Cardiac muscle cell (in vitro differentiated cells and primary cell): Measurements from ENCODE around the gene TSPAN5. TPM values are rescaled to one million over a fixed set of nuclear protein-coding genes. Genes with fewer than 3 reads are reported as not detected.

Experiments used
- DNase-seq, 2 donors: peaks; one replicate each; pipeline versions ENCODE4 v3.0.0 to v3.0.0-alpha.2; 2010 to 2017; ENCODE audit warnings: low read depth in 1 of 2, low spot score in 1 of 2
- H3K27ac ChIP-seq: fragments of 200-600 bp; sonication (generic); 2 replicates; pipeline ENCODE4 v1.5.1; 2016
- H3K27me3 ChIP-seq: fragments of 200-600 bp; sonication (generic); 2 replicates; pipeline ENCODE4 v1.6.0; 2016; ENCODE audit warnings: control low read depth
- H3K36me3 ChIP-seq: fragments of 200-600 bp; sonication (generic); 2 replicates; pipeline ENCODE4 v1.5.1; 2016; ENCODE audit warnings: control low read depth
- H3K4me1 ChIP-seq: fragments of 200-600 bp; sonication (generic); 2 replicates; pipeline ENCODE4 v1.8.1; 2017; ENCODE audit warnings: low read depth, mild to moderate bottlenecking, mixed run types
- H3K4me3 ChIP-seq: fragments of 200-600 bp; sonication (generic); 2 replicates; pipeline ENCODE4 v1.5.1; 2016; ENCODE audit warnings: mild to moderate bottlenecking
- H3K9me3 ChIP-seq: fragments of 200-600 bp; sonication (generic); 2 replicates; pipeline ENCODE4 v1.5.1; 2017; ENCODE audit warnings: low read depth, mild to moderate bottlenecking, control low read depth
- CTCF ChIP-seq: IDR thresholded peaks from 2 replicates; pipeline ENCODE4 v1.5.1; 2012; ENCODE audit warnings: low read depth, mild to moderate bottlenecking, low read length
- polyA plus RNA-seq: library from polyadenylated mRNA; unstranded; fragments of >200 nt; fragmentation: Nextera tagmentation; extraction: Ambion mirVana; gene quantifications from 2 replicates; pipeline ENCODE4 v1.2.1, GENCODE V29; 2016
- total RNA-seq: library from RNA; depleted of rRNA; stranded (reverse); fragments of >200 nt; gene quantifications from 2 replicates; pipeline ENCODE4 v1.2.3, GENCODE V29; 2016

TSPAN5 gene
- total and polyA plus RNA-seq, 2 experiments from 2014 or later: 26.9 to 39.8 TPM

DNA sequence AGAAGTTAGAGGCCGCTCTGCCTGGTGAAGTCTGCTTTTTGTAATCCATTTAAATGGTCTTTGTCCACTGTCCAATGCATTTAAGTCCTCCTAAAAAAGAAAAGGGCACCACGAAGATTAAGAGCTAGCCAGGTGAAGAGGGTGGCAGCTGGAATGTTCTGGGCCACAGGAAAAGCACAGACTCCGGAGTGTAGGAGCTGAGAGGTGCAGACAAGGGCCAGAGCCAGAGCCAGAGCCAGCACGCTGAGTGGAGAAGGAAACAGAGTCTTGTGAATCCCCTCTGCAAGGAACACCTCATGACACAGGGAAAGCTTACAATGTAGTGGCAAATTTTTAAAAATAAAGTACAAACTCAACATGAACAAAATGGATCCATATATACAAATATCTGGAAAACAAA lies 83.6 kb downstream of the TSPAN5 start:
- H3K4me3 ChIP-seq: no peak overlapping the region
- no peaks in the 10 kb centered on the region for H3K9me3 ChIP-seq
- H3K27me3 ChIP-seq: no peaks in the 10 kb centered on the region
- H3K27ac ChIP-seq: no peak overlapping the region
- TF ChIP-seq CTCF: no peak
- DNase-seq: no peak
- H3K4me1 ChIP-seq: peaks cover 3% of the 10 kb centered on the region
- no peaks in the 10 kb centered on the region for H3K36me3 ChIP-seq

- Histone ChIP-seq H3K9me3 (no peaks in the 10 kb centered on the region), H3K36me3 (no peaks in the 10 kb centered on the region), H3K4me1 (peaks cover 3% of the 10 kb centered on the region), H3K4me3 (no peak overlapping the region), H3K27me3 (no peaks in the 10 kb centered on the region), H3K27ac (no peak overlapping the region)
- no peak for DNase-seq
- no peak for TF ChIP-seq CTCF
These were observed 84.6 kb downstream of the TSPAN5 start for GRCh38 chr4:98573791-98574190.

DNA sequence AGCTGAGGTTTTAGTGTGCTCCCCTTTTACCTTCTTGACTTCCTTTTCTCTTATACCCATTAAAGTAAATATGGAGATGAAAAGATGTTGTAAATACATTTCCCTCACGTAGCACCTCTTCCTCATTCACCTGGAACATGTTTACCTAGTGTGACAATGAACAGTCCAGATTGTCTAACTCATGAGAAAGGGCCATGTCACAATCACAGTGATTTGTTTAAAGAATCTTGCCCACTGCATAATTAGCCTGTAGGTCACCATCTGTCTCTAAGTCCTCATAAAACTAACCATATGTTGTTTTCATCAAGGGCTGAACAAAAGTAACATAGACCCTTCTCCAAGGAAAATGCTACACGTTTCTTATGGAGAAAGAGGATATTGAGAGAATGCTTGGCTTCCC lies 85.7 kb downstream of the TSPAN5 start:
- no peaks in the 10 kb centered on the region for H3K9me3 ChIP-seq
- H3K27ac ChIP-seq: no peak overlapping the region
- no peak for DNase-seq
- no peak for TF ChIP-seq CTCF
- H3K4me1 ChIP-seq: peaks cover 3% of the 10 kb centered on the region
- H3K36me3 ChIP-seq: no peaks in the 10 kb centered on the region
- no peak overlapping the region for H3K4me3 ChIP-seq
- no peaks in the 10 kb centered on the region for H3K27me3 ChIP-seq

DNA sequence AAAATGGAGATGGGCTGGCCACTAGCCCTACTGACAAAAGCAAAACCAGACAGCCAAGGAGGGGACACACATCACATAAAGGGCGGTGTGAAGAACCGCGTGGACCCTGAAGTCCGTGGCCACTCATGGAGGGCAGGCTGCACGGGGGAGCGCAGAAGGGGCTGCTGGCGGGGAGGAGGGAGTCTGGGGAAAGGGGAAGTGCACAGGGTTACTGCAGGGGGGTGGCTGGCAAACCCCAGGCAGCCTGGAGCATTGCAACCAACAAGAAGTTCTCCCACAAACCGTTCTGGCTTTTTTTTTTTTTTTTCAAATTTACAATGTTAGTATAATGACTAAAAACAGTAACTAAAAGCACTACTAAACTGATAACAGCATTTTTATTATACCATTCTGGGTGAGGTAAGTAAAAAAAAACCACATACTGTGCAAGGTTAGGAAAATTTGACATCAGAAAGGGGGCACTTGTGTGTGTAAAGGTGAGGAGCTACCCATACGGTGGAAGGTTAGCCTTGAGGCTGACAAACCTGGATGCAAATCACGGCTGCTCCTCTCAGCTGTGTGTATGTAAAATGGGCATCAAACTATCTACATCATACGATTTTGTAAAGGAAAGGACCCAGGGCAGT lies 87.1 kb downstream of the TSPAN5 start:
- no peak for TF ChIP-seq CTCF
- DNase-seq: no peak
- no peak overlapping the region for H3K27ac ChIP-seq
- no peaks in the 10 kb centered on the region for H3K36me3 ChIP-seq
- peaks cover 12% of the 10 kb centered on the region for H3K4me1 ChIP-seq
- no peak overlapping the region for H3K4me3 ChIP-seq
- no peaks in the 10 kb centered on the region for H3K9me3 ChIP-seq
- H3K27me3 ChIP-seq: no peaks in the 10 kb centered on the region

DNA sequence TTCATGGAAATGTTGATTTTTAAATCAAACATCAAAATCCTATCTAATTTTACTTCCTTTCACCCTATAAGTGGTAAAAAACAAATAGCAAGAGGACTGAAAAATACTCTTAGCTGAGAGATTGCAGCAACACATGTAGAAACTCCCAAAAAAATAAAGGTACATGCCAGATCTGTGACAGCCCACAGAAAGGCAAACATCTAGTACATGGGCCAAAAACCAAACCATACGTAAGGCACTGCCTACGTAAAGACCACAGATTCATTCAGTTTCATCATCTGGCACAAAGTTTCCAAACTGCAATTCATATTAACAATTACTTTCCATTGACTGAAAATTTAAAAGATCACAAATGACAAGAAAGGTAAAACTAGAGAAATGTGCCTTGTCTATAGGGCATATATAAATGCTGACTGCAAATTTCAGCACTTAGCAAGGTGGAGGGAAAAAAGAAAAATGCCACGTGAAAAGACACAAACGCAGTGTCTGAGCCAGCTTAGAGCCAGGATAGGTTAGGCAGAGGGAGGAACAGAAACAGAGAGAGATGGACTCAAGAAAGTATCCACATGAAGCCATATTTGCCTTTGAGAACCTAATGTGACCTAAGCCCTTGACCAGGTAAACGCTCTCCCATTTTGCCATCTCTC lies 88.1 kb downstream of the TSPAN5 start:
- Histone ChIP-seq H3K27me3 (no peaks in the 10 kb centered on the region), H3K9me3 (no peaks in the 10 kb centered on the region), H3K36me3 (no peaks in the 10 kb centered on the region), H3K4me1 (peaks cover 22% of the 10 kb centered on the region), H3K4me3 (no peak overlapping the region), H3K27ac (no peak overlapping the region)
- TF ChIP-seq CTCF: no peak
- peak in 1 of 2 donors; percentile 72 for DNase-seq
